T-helper 1 cell treated with Interleukin-12 subunit alpha and Interleukin-12 subunit beta and Interleukin-4 antibody, amounts not matched to agents 30 μg/mL and 1 μg/mL, for 36 hours (primary cell): ENCODE results near the gene EVPLL.
"Not testable (repeated sequence)": the region's sequence is repeated elsewhere in the genome, so short reads cannot be mapped to it uniquely, and the experiment has no call there.

Experiments used
- H3K27ac Mint-ChIP-seq: one replicate; pipeline ENCODE4 v1.8.0; 2021; ENCODE audit warnings: mild to moderate bottlenecking, mixed read lengths
- H3K27me3 Mint-ChIP-seq: one replicate; pipeline ENCODE4 v1.8.0; 2021; ENCODE audit warnings: low read depth, mixed read lengths
- H3K36me3 Mint-ChIP-seq: one replicate; pipeline ENCODE4 v1.8.0; 2021; ENCODE audit warnings: low read depth, mixed read lengths
- H3K4me1 Mint-ChIP-seq: one replicate; pipeline ENCODE4 v1.8.0; 2021; ENCODE audit warnings: low read depth, mixed read lengths
- H3K4me3 Mint-ChIP-seq: one replicate; pipeline ENCODE4 v1.8.0; 2021; ENCODE audit warnings: mild to moderate bottlenecking, moderate library complexity, mixed read lengths
- H3K9me3 Mint-ChIP-seq: one replicate; pipeline ENCODE4 v1.8.0; 2021; ENCODE audit warnings: mixed read lengths

The EVPLL gene

GRCh38 chr17:18364166-18364565, 13.4 kb upstream of the EVPLL start:
- Mint-ChIP-seq H3K27ac (no peak overlapping the region), H3K9me3 (no peaks in the 10 kb centered on the region), H3K4me1 (peaks cover 12% of the 10 kb centered on the region), H3K36me3 (peaks cover 2% of the 10 kb centered on the region), H3K27me3 (no peaks in the 10 kb centered on the region), H3K4me3 (no peak overlapping the region)

GRCh38 chr17:18368946-18369345, 8.6 kb upstream of the EVPLL start:
- no peaks in the 10 kb centered on the region for H3K4me1 Mint-ChIP-seq
- H3K4me3 Mint-ChIP-seq = no peak overlapping the region
- no peak overlapping the region for H3K27ac Mint-ChIP-seq
- H3K9me3 Mint-ChIP-seq = no peaks in the 10 kb centered on the region
- no peaks in the 10 kb centered on the region for H3K36me3 Mint-ChIP-seq
- peaks cover 16% of the 10 kb centered on the region for H3K27me3 Mint-ChIP-seq

- H3K4me3 Mint-ChIP-seq = no peak overlapping the region
- H3K27ac Mint-ChIP-seq = no peak overlapping the region
- H3K9me3 Mint-ChIP-seq = no peaks in the 10 kb centered on the region
- no peaks in the 10 kb centered on the region for H3K4me1 Mint-ChIP-seq
- H3K27me3 Mint-ChIP-seq = peaks cover 16% of the 10 kb centered on the region
- H3K36me3 Mint-ChIP-seq = no peaks in the 10 kb centered on the region
These were observed 6.8 kb upstream of the EVPLL start for GRCh38 chr17:18370761-18371160.

- Mint-ChIP-seq H3K27ac (no peak overlapping the region), H3K36me3 (no peaks in the 10 kb centered on the region), H3K4me3 (no peak overlapping the region), H3K9me3 (no peaks in the 10 kb centered on the region), H3K4me1 (no peaks in the 10 kb centered on the region), H3K27me3 (peaks cover 16% of the 10 kb centered on the region)
These were observed 6.1 kb upstream of the EVPLL start for GRCh38 chr17:18371455-18371854.

- H3K9me3 Mint-ChIP-seq, H3K27ac Mint-ChIP-seq, H3K36me3 Mint-ChIP-seq, H3K4me1 Mint-ChIP-seq, H3K4me3 Mint-ChIP-seq: not testable (repeated sequence)
- peaks cover 16% of the 10 kb centered on the region for H3K27me3 Mint-ChIP-seq
These were observed 4.4 kb upstream of the EVPLL start for GRCh38 chr17:18373181-18373580.

- no peak overlapping the region for H3K4me3 Mint-ChIP-seq
- H3K36me3 Mint-ChIP-seq = no peaks in the 10 kb centered on the region
- peaks cover 16% of the 10 kb centered on the region for H3K27me3 Mint-ChIP-seq
These were observed 3.4 kb upstream of the EVPLL start for GRCh38 chr17:18374216-18374615.

GRCh38 chr17:18378205-18378505, 577 bp downstream of the EVPLL start:
- H3K4me3 Mint-ChIP-seq = no peak overlapping the region
- H3K36me3 Mint-ChIP-seq = no peaks in the 10 kb centered on the region
- H3K4me1 Mint-ChIP-seq = no peaks in the 10 kb centered on the region
- H3K9me3 Mint-ChIP-seq = no peaks in the 10 kb centered on the region
- H3K27me3 Mint-ChIP-seq = peaks cover 10% of the 10 kb centered on the region
- no peak overlapping the region for H3K27ac Mint-ChIP-seq

More at GRCh38 chr17:18374216-18374615, 3.4 kb upstream of the EVPLL start:
- H3K27ac Mint-ChIP-seq = no peak overlapping the region
- no peaks in the 10 kb centered on the region for H3K9me3 Mint-ChIP-seq
- H3K4me1 Mint-ChIP-seq = no peaks in the 10 kb centered on the region

- not testable (repeated sequence) for H3K36me3 Mint-ChIP-seq, H3K4me1 Mint-ChIP-seq, H3K27ac Mint-ChIP-seq, H3K9me3 Mint-ChIP-seq, H3K4me3 Mint-ChIP-seq
- peaks cover 10% of the 10 kb centered on the region for H3K27me3 Mint-ChIP-seq
These were observed 1.0 kb downstream of the EVPLL start for GRCh38 chr17:18378614-18379013.

GRCh38 chr17:18379246-18380146, 1.9 kb downstream of the EVPLL start:
- no peaks in the 10 kb centered on the region for H3K36me3 Mint-ChIP-seq
- peaks cover 18% of the 10 kb centered on the region for H3K27me3 Mint-ChIP-seq
- no peak overlapping the region for H3K27ac Mint-ChIP-seq

GRCh38 chr17:18380471-18381157, 3.0 kb downstream of the EVPLL start:
- Mint-ChIP-seq H3K27me3 (peaks cover 19% of the 10 kb centered on the region), H3K9me3 (no peaks in the 10 kb centered on the region), H3K4me1 (no peaks in the 10 kb centered on the region), H3K4me3 (no peak overlapping the region), H3K27ac (no peak overlapping the region), H3K36me3 (no peaks in the 10 kb centered on the region)

More at GRCh38 chr17:18379246-18380146, 1.9 kb downstream of the EVPLL start:
- Mint-ChIP-seq H3K9me3 (no peaks in the 10 kb centered on the region), H3K4me3 (no peak overlapping the region), H3K4me1 (no peaks in the 10 kb centered on the region)

GRCh38 chr17:18381158-18381952, 3.8 kb downstream of the EVPLL start:
- Mint-ChIP-seq H3K27ac (no peak overlapping the region), H3K36me3 (no peaks in the 10 kb centered on the region), H3K9me3 (no peaks in the 10 kb centered on the region), H3K4me3 (no peak overlapping the region), H3K27me3 (peaks cover 24% of the 10 kb centered on the region), H3K4me1 (no peaks in the 10 kb centered on the region)

GRCh38 chr17:18381953-18382245, 4.3 kb downstream of the EVPLL start:
- H3K27me3 Mint-ChIP-seq = peaks cover 24% of the 10 kb centered on the region
- no peaks in the 10 kb centered on the region for H3K4me1 Mint-ChIP-seq
- no peak overlapping the region for H3K4me3 Mint-ChIP-seq
- H3K9me3 Mint-ChIP-seq = no peaks in the 10 kb centered on the region
- H3K36me3 Mint-ChIP-seq = no peaks in the 10 kb centered on the region
- no peak overlapping the region for H3K27ac Mint-ChIP-seq

- H3K4me3 Mint-ChIP-seq = no peak overlapping the region
- no peaks in the 10 kb centered on the region for H3K4me1 Mint-ChIP-seq
- no peaks in the 10 kb centered on the region for H3K9me3 Mint-ChIP-seq
- peaks cover 24% of the 10 kb centered on the region for H3K27me3 Mint-ChIP-seq
- no peak overlapping the region for H3K27ac Mint-ChIP-seq
- no peaks in the 10 kb centered on the region for H3K36me3 Mint-ChIP-seq
These were observed 5.0 kb downstream of the EVPLL start for GRCh38 chr17:18382441-18383078.

GRCh38 chr17:18383079-18383481, 5.5 kb downstream of the EVPLL start:
- not testable (repeated sequence) for H3K4me1 Mint-ChIP-seq, H3K9me3 Mint-ChIP-seq, H3K4me3 Mint-ChIP-seq, H3K36me3 Mint-ChIP-seq, H3K27ac Mint-ChIP-seq
- peaks cover 25% of the 10 kb centered on the region for H3K27me3 Mint-ChIP-seq
